Effector memory CD4-positive, alpha-beta T cell (primary cell): ENCODE data around the gene SLC5A9.

Experiments
- DNase-seq, 3 donors: peaks; one replicate each; pipeline ENCODE4 v3.0.0-alpha.2; 2020
- H3K27ac ChIP-seq: 2 replicates; pipeline ENCODE4 v1.7.0; 2013; ENCODE audit warnings: mild to moderate bottlenecking, low read length, moderate library complexity; ENCODE audit not compliant: insufficient read depth, poor library complexity, severe bottlenecking
- H3K27me3 ChIP-seq: replicated peaks from 2 replicates; pipeline ENCODE4 v1.7.0; 2013; ENCODE audit warnings: mild to moderate bottlenecking, low read length; ENCODE audit not compliant: insufficient read depth, control insufficient read depth, poor library complexity, severe bottlenecking
- H3K36me3 ChIP-seq: 2 replicates; pipeline ENCODE4 v1.7.0; 2013; ENCODE audit warnings: mild to moderate bottlenecking, low read length, moderate library complexity; ENCODE audit not compliant: control insufficient read depth, insufficient read depth
- H3K4me1 ChIP-seq: 2 replicates; pipeline ENCODE4 v1.7.0; 2013; ENCODE audit warnings: low read length, mild to moderate bottlenecking; ENCODE audit not compliant: control insufficient read depth, insufficient read depth, poor library complexity, severe bottlenecking
- H3K4me3 ChIP-seq: 2 replicates; pipeline ENCODE4 v1.7.0; 2013; ENCODE audit warnings: low read length, low read depth, mild to moderate bottlenecking; ENCODE audit not compliant: insufficient read depth, poor library complexity, severe bottlenecking
- H3K9me3 ChIP-seq: 2 replicates; pipeline ENCODE4 v1.7.0; 2013; ENCODE audit warnings: mild to moderate bottlenecking, low read length, moderate library complexity; ENCODE audit not compliant: control insufficient read depth
- total RNA-seq, 3 donors: gene quantifications; one replicate each; lab custom pipeline; 2026; lab: John Stamatoyannopoulos, UW

SLC5A9 gene
- 0 reads per million in 3 donors for total RNA-seq

DNA sequence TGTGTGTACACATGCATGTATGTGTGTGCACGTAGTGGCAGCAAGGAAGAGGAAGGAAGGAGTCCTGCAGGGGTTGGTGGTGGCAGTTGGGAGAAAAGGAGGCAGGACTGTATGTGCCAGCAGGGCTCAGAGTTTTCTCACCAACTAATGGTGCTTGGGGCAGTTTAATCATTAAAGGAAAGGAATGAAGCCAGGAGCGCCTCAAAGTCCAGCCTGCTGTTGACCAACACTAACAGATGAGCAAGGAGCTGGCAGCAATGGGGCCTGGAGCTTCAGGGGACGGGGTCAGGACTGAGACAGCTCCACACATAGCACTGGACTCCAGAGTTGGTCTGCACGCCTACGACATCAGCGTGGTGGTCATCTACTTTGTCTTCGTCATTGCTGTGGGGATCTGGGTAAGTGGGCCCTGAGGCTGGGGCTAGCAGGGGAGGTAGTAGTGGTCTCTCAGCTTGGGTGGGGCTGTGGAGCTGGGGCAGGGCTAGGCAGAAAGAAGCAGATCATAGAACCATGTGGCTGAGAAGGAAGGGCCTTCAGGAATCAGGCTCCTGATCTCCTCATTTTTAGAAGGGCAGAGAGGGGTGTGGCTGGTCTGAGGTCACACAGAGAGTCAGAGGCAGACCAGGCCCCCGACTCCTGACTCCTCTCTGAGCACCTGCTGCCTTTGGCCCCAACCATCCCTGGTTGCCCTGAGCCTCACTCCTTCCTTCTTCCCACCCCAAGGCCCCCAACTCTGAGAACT is at the start of gene SLC5A9:
Gene SLC5A9 (plus strand): TSS at position 216 of the 742 bp plus-strand sequence. CDS start 21 bp downstream, at position 237.
- Histone ChIP-seq H3K4me1 (peaks cover 3% of the 10 kb centered on the region), H3K27ac (no peak within 1 kb of the TSS), H3K9me3 (no peaks in the 10 kb centered on the region), H3K27me3 (no peaks in the 10 kb centered on the region), H3K4me3 (no peak within 1 kb of the TSS), H3K36me3 (no peaks in the 10 kb centered on the region)
- DNase-seq, result no peak

DNA sequence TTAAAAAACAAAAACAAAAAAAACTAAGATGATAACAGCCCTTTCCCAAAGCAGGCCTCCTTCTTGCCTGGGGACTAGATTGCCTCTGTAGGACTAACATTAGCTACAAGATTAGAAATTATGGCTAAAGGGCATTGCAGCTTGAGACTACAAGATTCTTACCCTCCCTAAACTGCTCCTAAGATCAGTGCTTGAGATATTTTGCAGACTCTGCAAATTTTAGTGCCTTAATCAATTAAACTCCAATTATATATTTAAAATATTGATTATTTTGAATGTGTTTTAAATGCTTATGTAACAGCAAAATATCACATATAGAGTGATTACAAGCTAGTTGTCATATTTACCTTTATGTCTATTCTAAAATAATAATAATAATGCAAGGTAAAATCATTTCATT is 47.4 kb upstream of the SLC5A9 start:
- H3K36me3 ChIP-seq, result no peaks in the 10 kb centered on the region
- H3K4me3 ChIP-seq, result no peak overlapping the region
- H3K27me3 ChIP-seq, result no peaks in the 10 kb centered on the region
- no peaks in the 10 kb centered on the region for H3K4me1 ChIP-seq
- H3K9me3 ChIP-seq, result no peaks in the 10 kb centered on the region
- no peak overlapping the region for H3K27ac ChIP-seq
- no peak for DNase-seq

DNA sequence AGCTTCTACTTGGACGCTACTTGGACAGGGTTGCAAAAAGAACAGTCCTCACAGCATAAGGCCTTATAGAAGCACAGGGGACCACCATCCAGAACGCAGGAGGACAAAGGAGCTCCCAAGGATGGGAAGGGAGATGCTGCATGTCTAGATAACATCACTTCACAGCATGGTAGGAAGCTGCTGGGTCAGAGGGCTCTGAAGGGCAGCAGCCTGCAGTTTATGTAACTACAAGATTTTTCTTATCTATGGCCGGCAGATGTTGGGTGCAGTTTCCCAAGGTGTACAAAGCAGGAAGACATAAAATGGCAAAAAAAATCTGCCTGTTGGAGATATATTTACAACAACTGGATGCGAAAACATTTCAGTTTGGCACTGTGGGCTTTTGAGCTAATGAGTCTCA is 45.3 kb upstream of the SLC5A9 start:
- H3K4me1 ChIP-seq, result no peaks in the 10 kb centered on the region
- H3K36me3 ChIP-seq, result no peaks in the 10 kb centered on the region
- H3K27ac ChIP-seq, result no peak overlapping the region
- no peaks in the 10 kb centered on the region for H3K27me3 ChIP-seq
- H3K9me3 ChIP-seq, result no peaks in the 10 kb centered on the region
- no peak overlapping the region for H3K4me3 ChIP-seq
- no peak for DNase-seq

DNA sequence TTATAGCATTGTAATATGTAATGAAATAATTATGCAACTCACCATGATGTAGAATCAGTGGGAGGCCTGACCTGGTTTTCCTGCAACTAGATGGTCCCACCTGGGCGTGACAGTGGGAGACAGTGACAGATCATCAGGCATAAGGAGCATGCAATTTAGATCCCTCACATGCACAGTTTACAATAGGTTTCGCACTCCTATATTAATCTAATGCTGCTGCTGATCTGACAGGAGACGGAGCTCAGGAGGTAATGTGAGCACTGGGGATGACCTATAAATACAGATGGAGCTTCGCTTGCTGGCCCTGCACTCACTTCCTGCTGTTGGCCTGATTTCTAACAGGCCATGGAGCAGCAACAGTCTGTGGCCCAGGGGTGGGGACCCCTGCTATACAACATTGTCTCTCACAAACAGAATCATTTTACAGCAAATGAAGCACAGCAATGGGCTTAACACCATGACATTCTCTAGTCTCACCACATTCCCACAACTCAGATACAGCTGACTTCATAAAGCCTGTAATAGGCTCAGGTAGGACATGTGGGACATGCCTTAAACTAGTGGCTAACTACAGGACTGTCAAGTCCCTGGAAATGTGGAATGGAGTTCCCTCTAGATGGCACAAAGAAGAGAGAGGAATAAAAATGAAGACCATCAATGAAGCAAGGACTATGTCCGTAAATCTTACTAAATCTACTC is 40.7 kb upstream of the SLC5A9 start:
- no peaks in the 10 kb centered on the region for H3K36me3 ChIP-seq
- H3K4me1 ChIP-seq, result no peaks in the 10 kb centered on the region
- no peak for DNase-seq
- no peaks in the 10 kb centered on the region for H3K27me3 ChIP-seq
- no peaks in the 10 kb centered on the region for H3K9me3 ChIP-seq
- no peak overlapping the region for H3K4me3 ChIP-seq
- no peak overlapping the region for H3K27ac ChIP-seq

DNA sequence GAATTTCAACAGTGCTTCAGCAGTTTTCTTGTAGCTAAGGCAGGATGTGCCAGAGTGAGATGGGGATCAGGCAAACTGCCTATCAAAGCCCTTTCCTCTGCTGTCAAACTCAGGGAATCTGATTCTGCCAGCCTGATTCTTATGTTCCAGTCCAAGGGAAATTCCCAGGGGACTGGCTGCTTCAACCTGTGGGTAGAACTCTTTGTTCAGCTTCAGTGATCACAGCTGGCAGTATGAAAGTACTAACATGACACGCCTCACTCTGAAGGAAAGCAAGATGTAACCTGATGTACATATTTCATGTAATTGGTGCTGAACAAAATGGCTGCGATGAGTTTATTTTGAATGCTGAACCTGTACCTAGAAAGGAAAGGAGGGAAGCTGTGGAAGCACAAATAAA is 40.1 kb upstream of the SLC5A9 start:
- Histone ChIP-seq H3K4me1 (no peaks in the 10 kb centered on the region), H3K9me3 (no peaks in the 10 kb centered on the region), H3K27me3 (no peaks in the 10 kb centered on the region), H3K4me3 (no peak overlapping the region), H3K27ac (no peak overlapping the region), H3K36me3 (no peaks in the 10 kb centered on the region)
- no peak for DNase-seq

DNA sequence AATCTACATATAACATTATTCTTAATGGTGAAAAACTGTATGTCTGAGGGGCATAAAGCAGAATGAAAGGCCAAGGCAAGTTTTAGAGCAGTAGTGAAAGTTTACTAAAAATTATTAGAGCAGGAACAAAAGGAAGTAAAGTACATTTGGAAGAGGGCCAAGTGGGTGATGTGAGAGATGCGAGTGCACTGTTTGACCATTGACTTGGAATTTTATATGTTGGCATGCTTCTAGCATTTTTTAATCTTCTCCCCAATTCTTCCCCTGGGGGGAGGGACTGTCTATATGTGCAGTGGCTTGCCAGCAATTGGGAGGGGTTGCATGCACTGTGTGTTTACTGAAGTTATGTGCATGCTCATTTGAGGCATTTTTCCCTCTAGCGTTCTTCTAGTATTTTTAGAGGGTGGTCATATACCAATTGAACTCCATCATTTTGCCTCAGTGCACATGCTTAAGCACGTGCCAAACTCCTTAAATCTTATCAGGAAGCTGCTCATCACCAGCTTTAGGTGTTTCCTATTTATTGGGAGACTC is 36.1 kb upstream of the SLC5A9 start:
- Histone ChIP-seq H3K4me1 (no peaks in the 10 kb centered on the region), H3K27me3 (no peaks in the 10 kb centered on the region), H3K27ac (no peak overlapping the region), H3K9me3 (no peaks in the 10 kb centered on the region), H3K4me3 (no peak overlapping the region), H3K36me3 (no peaks in the 10 kb centered on the region)
- no peak for DNase-seq

DNA sequence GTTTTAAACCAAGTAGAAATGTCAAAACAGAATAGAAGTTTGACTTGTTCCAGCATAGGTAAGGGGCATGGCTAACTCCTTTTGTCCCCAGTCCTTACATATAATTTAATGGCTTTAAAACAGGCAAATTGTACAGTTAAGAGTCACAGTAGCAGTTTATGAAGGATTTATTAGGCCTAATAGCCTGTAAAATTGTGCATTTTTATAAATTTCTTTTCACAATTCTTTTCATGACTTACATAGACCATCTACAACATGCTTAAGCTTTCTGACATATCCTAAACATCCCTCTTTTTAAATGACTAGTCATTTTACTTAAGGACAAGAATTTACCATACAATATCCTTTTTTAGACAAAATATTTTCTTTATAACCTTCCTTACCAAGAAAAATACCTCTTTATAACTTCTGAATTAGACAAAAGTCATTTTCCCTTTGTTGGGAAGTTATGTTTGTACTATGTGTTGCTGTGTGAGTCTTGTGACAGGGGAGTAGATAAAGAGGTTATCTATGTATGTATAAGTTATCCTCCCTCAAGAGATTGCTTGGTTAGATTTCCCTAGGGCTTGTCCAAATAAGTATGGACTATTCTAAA is 34.5 kb upstream of the SLC5A9 start:
- Histone ChIP-seq H3K27me3 (no peaks in the 10 kb centered on the region), H3K4me1 (no peaks in the 10 kb centered on the region), H3K4me3 (no peak overlapping the region), H3K27ac (no peak overlapping the region), H3K36me3 (no peaks in the 10 kb centered on the region), H3K9me3 (no peaks in the 10 kb centered on the region)
- no peak for DNase-seq

DNA sequence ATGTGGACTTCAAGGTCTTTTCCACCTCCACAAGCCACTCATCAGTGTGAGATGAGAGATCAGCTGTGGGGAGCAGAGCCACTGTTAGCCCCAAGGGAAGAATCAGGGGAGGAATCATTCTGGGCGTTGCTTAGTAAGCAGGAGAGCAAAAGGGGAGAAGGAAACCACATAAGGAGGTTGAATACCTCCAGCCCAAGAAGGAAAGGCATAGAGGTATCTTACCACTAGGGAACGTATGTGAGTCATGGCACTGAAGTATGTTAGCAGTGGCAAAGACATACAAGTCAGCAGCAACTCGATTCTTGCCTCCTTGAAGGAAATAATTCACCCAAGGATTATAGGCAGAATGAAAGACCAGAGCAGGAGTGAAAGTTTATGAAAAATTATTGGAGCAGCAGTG is 31.6 kb upstream of the SLC5A9 start:
- Histone ChIP-seq H3K27me3 (no peaks in the 10 kb centered on the region), H3K4me1 (no peaks in the 10 kb centered on the region), H3K27ac (no peak overlapping the region), H3K9me3 (no peaks in the 10 kb centered on the region), H3K4me3 (no peak overlapping the region), H3K36me3 (no peaks in the 10 kb centered on the region)
- no peak for DNase-seq

DNA sequence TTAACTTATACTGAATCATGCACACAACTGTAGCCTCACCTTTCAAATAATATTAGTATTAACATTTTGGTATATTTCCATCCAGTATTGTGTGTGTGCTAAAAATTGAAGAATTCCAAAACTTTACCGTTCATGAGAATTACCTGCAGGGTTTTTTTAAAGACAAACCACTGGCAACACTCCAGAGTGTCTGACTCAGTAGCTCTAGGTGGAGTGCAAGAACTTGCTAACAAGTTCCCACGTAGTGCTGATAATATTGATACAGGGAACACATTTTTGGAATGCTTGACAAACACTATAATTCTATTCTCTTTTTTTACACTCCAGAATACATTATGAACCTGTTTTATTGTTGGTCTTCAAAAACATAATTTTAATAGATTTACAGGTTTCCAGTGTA is 27.7 kb upstream of the SLC5A9 start:
- Histone ChIP-seq H3K4me1 (no peaks in the 10 kb centered on the region), H3K36me3 (no peaks in the 10 kb centered on the region), H3K27ac (no peak overlapping the region), H3K27me3 (no peaks in the 10 kb centered on the region), H3K4me3 (no peak overlapping the region), H3K9me3 (no peaks in the 10 kb centered on the region)
- DNase-seq, result no peak

DNA sequence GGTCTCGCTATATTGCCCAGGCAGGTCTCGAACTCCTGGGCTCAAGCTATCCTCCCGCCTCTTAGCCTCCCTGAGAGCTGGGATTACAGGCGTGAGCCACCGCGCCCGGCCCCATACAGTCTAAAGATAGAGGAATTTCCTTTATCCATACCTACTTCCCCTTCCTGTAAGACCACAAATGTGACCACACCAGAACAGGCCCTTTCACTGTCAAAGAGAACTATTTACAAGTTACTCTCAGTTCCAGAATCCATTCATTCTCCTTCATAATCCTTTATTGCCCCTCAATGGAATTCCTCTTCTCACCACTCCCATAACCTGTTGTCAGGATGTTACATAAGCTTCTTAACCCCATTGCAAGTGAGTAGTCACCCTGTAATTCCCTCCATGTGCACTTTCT is 26.3 kb upstream of the SLC5A9 start:
- no peak for DNase-seq
- Histone ChIP-seq H3K36me3 (no peaks in the 10 kb centered on the region), H3K27me3 (no peaks in the 10 kb centered on the region), H3K4me1 (no peaks in the 10 kb centered on the region), H3K27ac (no peak overlapping the region), H3K9me3 (no peaks in the 10 kb centered on the region), H3K4me3 (no peak overlapping the region)
